MM.1S (cell line): ENCODE data around the gene LASP1.
A peak's percentile ranks its signal among the peaks of the same experiment; 100 is the strongest.

Source experiments
- DNase-seq: peaks from one replicate; pipeline ENCODE4 v3.0.0-alpha.2; 2015
- H2AFZ ChIP-seq: fragments of 300-600 bp; sonication (generic); 2 replicates; pipeline ENCODE4 v1.6.0; 2016; ENCODE audit warnings: antibody characterized with exemption, low read length
- H3F3A ChIP-seq: fragments of 300-600 bp; sonication (generic); 2 replicates; pipeline ENCODE4 v1.6.1; 2016; ENCODE audit warnings: mild to moderate bottlenecking, antibody characterized with exemption, low read length, moderate library complexity, mixed read lengths; ENCODE audit not compliant: insufficient read depth
- H3K27ac ChIP-seq: fragments of 300-600 bp; sonication (generic); 2 replicates; pipeline ENCODE4 v1.5.1; 2016; ENCODE audit warnings: mild to moderate bottlenecking, low read length
- H3K27me3 ChIP-seq: fragments of 300-600 bp; sonication (generic); replicated peaks from 2 replicates; pipeline ENCODE4 v1.6.0; 2016; ENCODE audit warnings: low read length; ENCODE audit not compliant: insufficient read depth
- H3K36me3 ChIP-seq: fragments of 300-600 bp; sonication (generic); replicated peaks from 2 replicates; pipeline ENCODE4 v1.6.1; 2016; ENCODE audit warnings: mild to moderate bottlenecking, low read length, mixed read lengths; ENCODE audit not compliant: insufficient read depth
- H3K4me1 ChIP-seq: fragments of 300-600 bp; sonication (generic); 2 replicates; pipeline ENCODE4 v1.6.1; 2016; ENCODE audit warnings: low read length, mixed read lengths
- H3K4me2 ChIP-seq: fragments of 300-600 bp; sonication (generic); 2 replicates; pipeline ENCODE4 v1.6.0; 2016; ENCODE audit warnings: low read depth, low read length
- H3K4me3 ChIP-seq: fragments of 300-600 bp; sonication (generic); 2 replicates; pipeline ENCODE4 v1.5.1; 2016; ENCODE audit warnings: low read length, mixed read lengths
- H3K79me2 ChIP-seq: fragments of 300-600 bp; sonication (generic); 2 replicates; pipeline ENCODE4 v1.6.1; 2016; ENCODE audit warnings: mixed run types, low read length, mixed read lengths
- H3K9ac ChIP-seq: fragments of 300-600 bp; sonication (generic); 2 replicates; pipeline ENCODE4 v1.6.1; 2016; ENCODE audit warnings: low read length, mixed read lengths
- H3K9me2 ChIP-seq: fragments of 300-600 bp; sonication (generic); replicated peaks from 2 replicates; pipeline ENCODE4 v1.6.1; 2016; ENCODE audit warnings: mild to moderate bottlenecking, low read length, mixed read lengths; ENCODE audit not compliant: insufficient read depth
- H3K9me3 ChIP-seq: fragments of 300-600 bp; sonication (generic); replicated peaks from 2 replicates; pipeline ENCODE4 v1.6.1; 2016; ENCODE audit warnings: mild to moderate bottlenecking, low read length, mixed read lengths; ENCODE audit not compliant: insufficient read depth
- H4K20me1 ChIP-seq: fragments of 300-600 bp; sonication (generic); 2 replicates; pipeline ENCODE4 v1.6.1; 2016; ENCODE audit warnings: mild to moderate bottlenecking, low read length, moderate library complexity, mixed read lengths; ENCODE audit not compliant: insufficient read depth
- EZH2 ChIP-seq: fragments of 300-600 bp; sonication (generic); optimal IDR thresholded peaks from 2 replicates; pipeline ENCODE3; 2017; ENCODE audit warnings: low read depth, mild to moderate bottlenecking, antibody characterized with exemption, low read length, mixed read lengths
- EZH2phosphoT487 ChIP-seq: fragments of 300-600 bp; sonication (generic); IDR thresholded peaks from 2 replicates; pipeline ENCODE4 v1.6.1; 2018; ENCODE audit warnings: antibody characterized with exemption, low read length
- TF ChIP-seq, protein P1 (sequence below): fragments of 300-600 bp; sonication (generic); IDR thresholded peaks from 2 replicates; pipeline ENCODE4 v1.5.1; 2016; ENCODE audit warnings: antibody characterized with exemption, low read length, mixed read lengths

LASP1 gene

DNA sequence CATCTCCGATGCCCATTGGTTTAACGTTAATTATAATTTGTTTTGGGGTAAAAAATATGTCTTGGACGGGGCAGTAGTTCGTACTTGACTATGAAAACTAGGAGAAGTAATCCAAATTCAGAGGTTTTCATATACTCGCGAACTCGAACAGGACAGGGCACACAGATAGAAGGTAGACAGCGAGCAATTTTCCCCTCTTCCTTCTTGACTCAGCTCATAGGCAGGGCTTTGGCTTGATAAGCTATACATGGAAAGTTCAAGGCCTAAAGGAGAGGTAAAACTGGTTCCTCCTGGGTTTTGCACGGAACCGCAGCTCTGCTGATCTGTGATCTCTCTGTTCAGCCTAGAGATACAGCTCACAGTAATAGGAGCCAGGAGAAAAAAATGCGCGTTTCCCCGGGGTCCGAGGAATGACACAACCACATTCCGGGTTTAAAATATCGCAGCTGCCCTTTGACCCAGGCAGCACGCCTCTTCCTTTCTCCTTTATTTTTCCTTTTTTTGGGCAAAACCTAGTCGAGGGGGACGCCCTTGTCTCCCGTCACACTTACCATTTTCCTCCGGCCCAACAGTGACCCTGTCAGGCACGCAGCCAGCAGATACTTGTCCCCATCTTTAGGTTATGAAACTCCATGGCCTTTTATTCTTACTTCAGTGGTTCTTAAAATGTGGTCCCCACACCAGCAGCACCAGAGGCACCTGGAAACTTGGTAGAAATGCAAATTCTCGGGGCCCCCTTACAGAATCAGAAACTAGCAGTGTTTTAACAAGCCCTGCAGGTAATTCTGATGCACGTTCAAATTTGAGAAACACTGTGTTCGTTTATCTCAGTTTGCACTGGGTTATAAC is 1.7 kb upstream of the LASP1 start:
- peak overlapping the region; percentile 80 for H3K27ac ChIP-seq
- H4K20me1 ChIP-seq, result no peaks in the 10 kb centered on the region
- peak; percentile 71 for DNase-seq
- no peaks in the 10 kb centered on the region for H3K27me3 ChIP-seq
- peak overlapping the region; percentile 82 for H3K4me2 ChIP-seq
- peaks cover 38% of the 10 kb centered on the region for H3F3A ChIP-seq
- H3K36me3 ChIP-seq, result no peaks in the 10 kb centered on the region
- peak overlapping the region; percentile 83 for H2AFZ ChIP-seq
- H3K9ac ChIP-seq, result peak overlapping the region; percentile 81
- peak overlapping the region; percentile 99 for H3K4me3 ChIP-seq
- peaks cover 30% of the 10 kb centered on the region for H3K79me2 ChIP-seq
- H3K9me2 ChIP-seq, result no peaks in the 10 kb centered on the region
- TF ChIP-seq, protein P1, sequence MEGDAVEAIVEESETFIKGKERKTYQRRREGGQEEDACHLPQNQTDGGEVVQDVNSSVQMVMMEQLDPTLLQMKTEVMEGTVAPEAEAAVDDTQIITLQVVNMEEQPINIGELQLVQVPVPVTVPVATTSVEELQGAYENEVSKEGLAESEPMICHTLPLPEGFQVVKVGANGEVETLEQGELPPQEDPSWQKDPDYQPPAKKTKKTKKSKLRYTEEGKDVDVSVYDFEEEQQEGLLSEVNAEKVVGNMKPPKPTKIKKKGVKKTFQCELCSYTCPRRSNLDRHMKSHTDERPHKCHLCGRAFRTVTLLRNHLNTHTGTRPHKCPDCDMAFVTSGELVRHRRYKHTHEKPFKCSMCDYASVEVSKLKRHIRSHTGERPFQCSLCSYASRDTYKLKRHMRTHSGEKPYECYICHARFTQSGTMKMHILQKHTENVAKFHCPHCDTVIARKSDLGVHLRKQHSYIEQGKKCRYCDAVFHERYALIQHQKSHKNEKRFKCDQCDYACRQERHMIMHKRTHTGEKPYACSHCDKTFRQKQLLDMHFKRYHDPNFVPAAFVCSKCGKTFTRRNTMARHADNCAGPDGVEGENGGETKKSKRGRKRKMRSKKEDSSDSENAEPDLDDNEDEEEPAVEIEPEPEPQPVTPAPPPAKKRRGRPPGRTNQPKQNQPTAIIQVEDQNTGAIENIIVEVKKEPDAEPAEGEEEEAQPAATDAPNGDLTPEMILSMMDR, result no peak
- TF ChIP-seq EZH2 (no peak), EZH2phosphoT487 (no peak)
- H3K9me3 ChIP-seq, result no peaks in the 10 kb centered on the region
- peaks cover 11% of the 10 kb centered on the region for H3K4me1 ChIP-seq

DNA sequence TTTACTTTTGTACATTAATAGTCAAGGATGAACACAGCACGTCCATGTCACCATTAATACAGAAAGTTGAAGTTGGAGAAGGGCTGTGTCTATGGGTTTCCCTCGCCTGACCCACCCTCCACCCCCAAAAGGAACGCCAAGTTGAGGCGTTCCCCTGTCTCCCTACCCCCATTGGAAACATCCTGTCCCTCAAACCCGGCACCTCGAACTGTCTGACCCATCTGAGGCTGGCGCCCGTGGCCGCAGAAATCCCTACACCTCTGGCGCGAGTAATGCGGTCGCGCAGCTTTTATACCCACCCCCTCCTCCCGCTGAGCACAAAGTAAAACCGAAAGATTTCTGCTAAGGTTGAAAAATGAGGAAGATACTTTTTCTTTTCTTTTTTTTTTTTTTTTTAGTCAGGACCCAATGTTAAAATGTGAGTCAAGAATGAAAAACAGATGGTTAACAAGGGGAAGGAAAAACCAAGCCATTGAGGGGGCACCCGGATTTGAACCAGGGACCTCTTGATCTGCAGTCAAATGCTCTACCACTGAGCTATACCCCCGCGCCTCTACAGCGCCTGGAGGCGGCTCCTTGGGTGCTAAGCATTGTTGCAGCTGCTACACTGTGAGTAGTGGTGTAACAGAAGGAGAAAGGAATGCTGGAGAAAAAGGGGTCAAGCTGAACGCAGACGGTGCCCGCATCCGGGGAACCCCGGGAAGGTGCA is 887 bp upstream of the LASP1 start:
- Histone ChIP-seq H3K9me3 (no peaks in the 10 kb centered on the region), H3K27ac (peak overlapping the region; percentile 80), H4K20me1 (no peaks in the 10 kb centered on the region), H3K4me3 (peak overlapping the region; percentile 99), H3K9me2 (no peaks in the 10 kb centered on the region), H3K79me2 (peaks cover 38% of the 10 kb centered on the region), H3F3A (peaks cover 38% of the 10 kb centered on the region), H3K36me3 (no peaks in the 10 kb centered on the region), H3K4me2 (peak overlapping the region; percentile 82), H3K4me1 (peaks cover 11% of the 10 kb centered on the region), H3K9ac (peak overlapping the region; percentile 81), H3K27me3 (no peaks in the 10 kb centered on the region), H2AFZ (peak overlapping the region; percentile 95)
- no peak for TF ChIP-seq EZH2phosphoT487
- TF ChIP-seq, protein P1, result peak; percentile 72
- TF ChIP-seq EZH2, result no peak
- peak; percentile 88 for DNase-seq

DNA sequence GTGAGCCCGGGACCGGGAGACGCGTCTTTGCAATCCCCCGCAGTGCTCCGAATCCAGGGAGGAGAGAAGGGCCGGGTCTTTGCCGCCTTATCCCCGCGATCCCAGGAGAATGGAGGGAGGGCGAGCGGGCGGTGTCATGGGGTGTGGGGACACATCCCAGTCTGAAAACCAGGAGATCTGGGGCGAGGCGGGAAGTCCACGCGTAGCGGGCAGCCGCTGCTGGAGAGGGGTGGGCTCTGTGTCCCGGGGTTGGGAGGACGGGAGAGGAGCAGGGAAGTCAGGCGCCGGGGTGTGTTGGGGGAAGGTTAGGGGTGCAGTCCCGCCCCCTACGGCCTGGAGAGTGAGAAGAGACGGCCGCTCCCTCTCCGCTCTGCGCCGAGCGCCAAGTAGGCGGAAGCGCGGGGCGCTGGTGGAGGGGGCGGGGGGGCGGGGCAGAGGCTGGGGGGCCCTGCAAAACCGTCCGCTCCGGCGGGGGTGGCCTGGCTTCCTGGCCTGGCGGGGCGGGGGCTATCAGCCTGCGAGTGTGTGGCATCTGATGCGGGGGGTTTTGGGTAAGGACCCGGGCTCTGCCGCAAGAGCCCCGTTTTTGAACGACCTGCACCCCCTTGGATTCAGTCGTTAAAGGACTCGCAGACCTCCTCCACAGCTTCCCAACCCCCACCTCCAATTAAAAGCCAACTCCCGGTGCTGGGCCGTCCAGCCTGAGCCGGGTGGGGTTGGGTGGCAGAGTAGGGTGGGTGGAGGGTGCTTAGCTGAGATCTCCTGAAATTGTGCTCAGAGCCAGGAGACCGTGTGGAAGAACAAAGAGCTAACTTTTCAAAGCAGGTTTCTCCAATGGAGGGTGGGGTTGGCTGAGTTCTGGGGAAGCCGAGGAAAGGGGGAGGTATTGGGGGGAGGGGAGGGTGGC is 654 bp downstream of the LASP1 start:
- H3K27ac ChIP-seq, result peak overlapping the region; percentile 80; the same call in 1 of the 2 replicates
- H3K36me3 ChIP-seq, result no peaks in the 10 kb centered on the region
- no peaks in the 10 kb centered on the region for H3K9me3 ChIP-seq
- peak overlapping the region; percentile 97 for H3K4me2 ChIP-seq
- peaks cover 53% of the 10 kb centered on the region for H3K79me2 ChIP-seq
- DNase-seq, result peak; percentile 75
- peak overlapping the region; percentile 76 for H3K9ac ChIP-seq
- no peaks in the 10 kb centered on the region for H3K9me2 ChIP-seq
- H3K4me1 ChIP-seq, result peaks cover 11% of the 10 kb centered on the region
- peak overlapping the region; percentile 99 for H3K4me3 ChIP-seq
- peak overlapping the region; percentile 73 for H2AFZ ChIP-seq
- no peaks in the 10 kb centered on the region for H4K20me1 ChIP-seq
- H3F3A ChIP-seq, result peaks cover 38% of the 10 kb centered on the region
- TF ChIP-seq EZH2phosphoT487 (no peak), EZH2 (no peak)
- TF ChIP-seq, protein P1, result no peak
- no peaks in the 10 kb centered on the region for H3K27me3 ChIP-seq
